Umbilical cord (tissue), 2 donors: ENCODE results near the gene GFOD1. TPM values are rescaled to one million over a fixed set of nuclear protein-coding genes. Genes with fewer than 3 reads are reported as not detected.
"Not testable (repeated sequence)": the region's sequence is repeated elsewhere in the genome, so short reads cannot be mapped to it uniquely, and the experiment has no call there.

Experiments used
- DNase-seq: peaks from one replicate; pipeline ENCODE4 v3.0.0-alpha.2; 2015; ENCODE audit warnings: low spot score
- total RNA-seq: library from RNA; depleted of rRNA; stranded (reverse); fragments of >200 nt; gene quantifications from one replicate; pipeline ENCODE4 v1.2.3, GENCODE V29; 2014; ENCODE audit warnings: low replicate concordance; ENCODE audit not compliant: insufficient read depth

GFOD1 gene
- total RNA-seq, 1 donor from 2014 or later: 5.5 TPM

DNA sequence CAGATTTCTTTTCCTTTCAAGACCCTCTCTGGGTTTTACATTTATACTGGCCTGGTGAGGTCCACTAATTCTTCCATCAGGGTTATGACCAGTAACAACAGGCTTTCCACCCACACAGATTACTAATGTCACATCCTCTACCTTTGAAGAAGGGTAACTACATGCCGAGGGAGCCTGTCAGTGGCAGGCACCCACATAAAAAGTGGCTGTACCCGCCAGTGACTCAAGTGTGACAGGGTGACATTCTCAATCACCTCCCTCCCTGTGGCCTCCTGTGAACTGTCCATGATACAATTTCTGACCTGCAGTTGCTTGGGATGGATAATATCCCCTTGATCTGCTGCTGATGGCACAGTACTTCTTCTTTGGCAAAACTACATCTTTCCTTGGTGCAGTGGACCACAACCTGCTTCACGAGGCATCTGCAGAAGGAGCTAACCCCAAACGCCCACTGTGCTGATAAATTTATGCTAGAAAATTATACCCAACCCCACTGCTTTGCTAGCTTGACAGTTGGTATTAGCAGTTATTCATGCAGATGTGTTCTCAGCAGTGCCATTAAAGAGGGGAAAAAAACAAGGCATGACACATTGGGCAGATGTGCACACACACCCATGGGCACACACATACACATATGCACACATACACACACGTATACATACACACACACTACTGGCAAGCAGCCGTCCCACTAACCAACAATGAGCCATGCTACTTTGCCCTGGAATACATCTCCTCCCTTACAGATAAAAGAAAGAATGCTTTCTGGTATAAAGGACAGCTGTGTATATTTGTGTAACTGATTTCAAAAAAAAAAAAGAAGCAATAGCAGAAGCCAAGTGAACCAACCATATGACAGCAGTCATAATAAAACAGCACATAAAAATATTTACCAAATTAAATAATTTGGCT is 20.8 kb downstream of the GFOD1 start:
- DNase-seq: no peak

DNA sequence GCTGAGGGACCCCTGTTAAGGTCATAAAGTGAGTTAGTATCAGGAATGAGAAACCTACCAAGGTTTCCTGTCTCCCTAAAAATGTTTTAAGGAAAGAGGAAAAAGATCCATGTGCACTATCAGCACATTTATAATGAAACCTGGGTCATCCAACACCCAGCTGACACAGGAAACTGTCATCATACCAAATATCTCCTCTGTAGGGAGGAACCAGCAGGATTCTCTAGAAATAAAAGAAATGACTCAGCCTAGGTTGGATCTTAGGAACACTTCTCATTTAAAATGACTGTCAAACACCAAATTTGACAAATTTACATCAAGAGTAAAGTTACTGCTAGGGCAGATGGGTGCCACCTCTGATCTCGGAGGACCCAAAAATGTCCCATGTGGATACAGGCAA is 21.7 kb downstream of the GFOD1 start:
- DNase-seq: no peak

DNA sequence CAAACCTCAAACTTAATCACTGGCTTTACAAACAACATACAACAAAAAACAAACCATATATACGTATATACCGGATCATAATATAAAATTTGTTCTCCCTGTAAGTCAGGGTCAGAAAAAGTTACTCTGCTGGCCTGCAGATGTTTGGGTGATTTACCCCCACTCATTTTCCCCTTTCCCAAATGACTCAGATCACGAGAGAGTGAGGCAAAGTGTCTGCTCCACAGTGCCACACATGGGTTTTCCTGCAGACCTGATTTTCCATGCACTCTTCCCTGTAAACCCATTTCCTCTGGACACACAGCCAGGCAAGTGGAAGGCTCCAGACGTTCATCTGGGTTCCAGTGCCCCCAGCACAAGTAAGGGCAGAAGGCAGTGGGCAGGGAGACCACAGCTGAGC is 23.5 kb downstream of the GFOD1 start:
- DNase-seq: no peak

DNA sequence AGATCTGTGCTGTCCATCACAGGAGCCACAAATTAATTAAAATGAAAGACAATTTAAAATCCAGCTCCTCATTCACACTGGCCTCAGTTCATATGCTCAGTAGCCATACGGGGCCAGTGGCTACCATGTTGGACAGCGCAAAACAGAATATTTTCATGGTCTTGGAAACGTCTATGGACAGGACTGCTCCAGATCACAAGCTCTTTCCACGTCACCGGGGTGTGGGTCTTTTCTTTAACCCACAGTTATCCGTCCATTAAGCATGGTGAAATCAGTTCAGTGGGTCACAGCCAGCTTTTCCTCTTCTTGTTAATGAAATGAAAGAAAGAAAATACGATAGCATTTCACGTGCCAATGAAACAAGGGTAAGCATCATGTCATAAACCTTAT is 24.1 kb downstream of the GFOD1 start:
- no peak for DNase-seq

DNA sequence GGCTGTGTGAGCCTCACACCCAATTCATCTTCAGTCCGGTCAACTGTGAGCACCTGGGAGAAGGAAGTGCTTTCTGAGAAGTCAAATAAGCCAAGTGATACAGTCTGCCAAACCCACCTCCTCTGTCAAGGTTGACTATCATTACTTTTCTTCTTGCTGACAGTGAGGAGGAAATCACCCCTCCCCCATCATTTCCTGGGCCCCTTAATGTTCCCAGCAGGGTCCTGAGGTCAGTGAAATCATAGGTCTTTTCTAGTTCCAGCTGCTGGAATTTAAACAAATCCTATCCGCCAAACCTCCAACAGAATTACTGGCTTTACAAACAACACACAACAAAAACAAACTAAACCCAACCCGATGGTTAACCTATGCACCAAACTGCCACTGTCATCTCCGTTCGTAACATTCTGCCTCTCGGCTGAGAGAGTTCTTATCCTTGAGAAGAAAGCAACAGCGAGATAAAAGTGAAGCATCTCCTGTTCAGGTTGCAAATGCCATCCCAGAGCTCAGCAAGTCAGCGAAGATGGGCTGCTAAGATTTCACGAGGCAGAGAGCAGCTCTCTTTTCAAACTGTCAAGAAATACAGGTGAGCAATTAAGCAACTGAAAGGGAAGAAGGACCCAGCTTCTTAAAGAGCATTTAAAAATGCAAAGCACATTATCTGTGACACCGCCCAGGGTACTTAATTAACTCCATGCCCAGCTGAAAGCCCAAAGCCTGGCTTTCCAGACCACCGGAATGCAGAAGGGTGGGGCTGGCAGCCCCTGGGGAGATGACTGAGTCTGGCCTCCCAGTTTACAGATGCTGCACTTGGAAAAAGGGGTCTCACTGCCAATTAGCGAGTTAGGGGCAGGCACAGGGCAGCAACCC is 24.7 kb downstream of the GFOD1 start:
- no peak for DNase-seq

DNA sequence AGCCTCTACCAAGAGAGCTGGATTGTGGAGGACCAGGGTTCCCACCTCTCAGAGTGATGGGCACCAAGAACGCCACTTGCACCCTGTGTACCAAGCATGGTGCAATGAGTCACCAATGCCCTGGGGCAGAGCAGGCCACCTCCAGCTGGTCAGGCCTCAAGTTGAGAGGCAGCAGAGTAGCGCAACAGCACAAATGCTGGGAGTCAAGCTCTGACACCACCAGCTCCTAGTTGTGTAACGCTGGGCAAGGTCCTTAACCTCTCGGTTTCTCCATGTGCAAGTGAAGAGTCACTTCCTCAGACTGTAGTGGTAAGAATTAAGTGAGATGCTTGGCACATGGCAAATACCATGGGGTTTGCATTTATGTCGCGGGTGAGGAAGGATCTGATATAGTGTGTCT is 25.6 kb downstream of the GFOD1 start:
- DNase-seq: no peak

DNA sequence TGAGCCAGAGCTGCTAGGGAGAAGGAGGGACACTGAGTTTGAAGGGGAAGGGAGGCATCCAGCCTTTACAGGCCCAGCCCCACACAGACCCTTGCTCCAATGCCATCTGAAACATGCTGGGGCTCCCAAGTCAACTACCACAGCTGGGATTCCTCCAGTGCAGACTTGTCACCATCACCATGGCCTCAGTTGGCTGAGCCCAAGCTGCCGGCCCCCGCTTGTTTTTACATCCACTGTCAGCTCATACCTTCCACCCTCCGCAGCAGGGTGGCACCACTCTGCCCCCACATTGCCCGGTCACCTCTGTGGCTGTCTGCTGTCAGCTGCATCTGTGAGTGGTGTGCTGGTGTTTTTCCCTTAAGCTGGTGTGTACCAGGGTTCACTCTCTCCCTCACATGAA is 26.1 kb downstream of the GFOD1 start:
- no peak for DNase-seq

DNA sequence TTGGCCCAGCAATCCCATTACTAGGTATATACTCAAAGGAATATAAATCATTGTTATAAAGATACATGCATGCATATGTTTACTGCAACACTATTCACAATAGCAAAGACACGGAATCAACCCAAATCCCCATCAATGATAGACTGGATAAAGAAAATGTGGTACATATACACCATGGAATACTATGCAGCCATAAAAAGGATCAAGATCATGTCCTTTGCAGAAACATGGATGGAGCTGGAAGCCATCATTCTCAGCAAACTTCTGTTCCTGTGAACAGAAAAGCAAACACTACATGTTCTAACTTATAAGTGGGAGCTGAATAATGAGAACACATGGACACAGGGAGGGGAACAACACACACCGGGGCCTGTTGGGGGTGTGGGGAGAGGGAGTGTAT is 27.1 kb downstream of the GFOD1 start:
- DNase-seq: not testable (repeated sequence)

DNA sequence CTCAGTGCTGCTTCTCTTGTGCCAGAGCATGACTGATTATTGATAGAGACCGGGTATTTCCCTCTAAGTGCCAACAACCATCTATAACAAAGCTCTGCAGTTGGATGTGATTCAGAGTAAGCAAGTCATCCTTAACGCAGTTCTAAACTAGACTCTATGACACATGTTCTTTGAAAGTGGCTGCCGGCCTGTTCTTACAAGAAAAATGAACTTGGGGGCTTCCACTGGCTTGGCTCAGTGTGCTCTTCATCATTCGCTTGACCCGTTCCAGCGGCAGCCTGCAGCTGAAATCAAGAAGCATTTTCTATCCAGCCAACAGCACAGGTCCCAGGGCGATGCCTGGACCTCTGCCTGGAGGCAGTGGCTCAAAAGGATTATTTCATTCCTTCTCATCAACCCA is 29.8 kb downstream of the GFOD1 start:
- DNase-seq: no peak

DNA sequence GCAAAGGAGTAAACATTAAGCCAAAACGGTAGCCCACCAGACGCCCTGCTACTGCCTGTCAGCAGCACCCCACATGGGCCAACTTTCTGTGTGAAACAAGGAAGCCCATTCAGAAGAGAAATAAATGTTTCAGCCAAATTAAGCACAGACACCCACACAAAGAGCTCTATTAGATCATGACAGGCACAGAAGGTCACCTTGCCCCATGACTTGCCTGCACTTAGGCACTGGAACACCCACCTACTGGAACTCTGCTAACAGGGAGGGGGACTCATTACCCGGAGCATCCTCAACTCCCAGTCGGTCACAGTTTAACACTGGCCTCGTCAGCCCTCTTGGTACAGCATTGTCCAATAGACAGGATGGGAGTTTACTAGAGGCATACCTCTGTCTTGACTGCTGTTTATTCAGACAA is 31.8 kb downstream of the GFOD1 start:
- no peak for DNase-seq

DNA sequence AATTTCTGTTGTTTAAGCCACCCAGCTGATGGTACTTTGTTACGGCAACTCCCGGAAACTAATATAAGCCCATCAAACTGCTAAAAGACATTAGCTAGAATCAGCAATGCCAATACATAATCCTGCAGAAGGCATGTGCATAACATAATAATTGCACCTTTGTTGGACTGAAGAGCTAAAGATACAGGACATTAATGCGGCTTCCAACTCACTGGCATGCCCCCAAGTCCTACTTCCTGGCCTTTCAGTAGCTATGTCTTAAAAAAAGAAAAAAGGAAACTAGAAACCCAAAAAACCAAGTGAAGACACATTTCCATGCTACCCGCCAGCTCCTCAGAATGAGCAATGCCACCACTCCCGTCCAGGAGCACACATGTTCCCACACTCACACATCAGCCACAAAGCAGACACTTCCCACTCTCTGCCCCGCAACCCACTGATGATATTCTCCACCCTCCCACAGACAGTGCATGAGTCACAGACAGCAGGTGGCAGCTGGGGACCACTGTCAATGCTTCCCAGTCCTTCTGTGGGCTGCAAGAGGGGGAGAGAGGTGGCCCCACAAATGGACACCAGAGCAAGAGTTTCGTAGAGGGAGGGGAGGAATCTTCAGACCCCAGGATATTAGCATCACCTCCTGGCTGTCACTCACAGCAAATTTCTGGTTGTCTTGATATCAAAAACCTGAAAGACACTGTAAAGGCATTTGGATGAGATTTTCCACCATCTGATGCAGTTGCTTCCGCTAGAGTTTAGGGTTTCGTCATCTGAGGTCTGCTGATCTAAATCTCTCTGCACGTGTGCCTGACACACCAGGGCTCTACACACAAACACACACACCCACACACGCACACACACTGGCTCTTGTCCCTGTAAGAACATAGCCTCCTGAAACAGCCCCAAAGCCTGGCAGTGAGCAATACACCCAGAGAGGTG is 32.8 kb downstream of the GFOD1 start:
- no peak for DNase-seq

DNA sequence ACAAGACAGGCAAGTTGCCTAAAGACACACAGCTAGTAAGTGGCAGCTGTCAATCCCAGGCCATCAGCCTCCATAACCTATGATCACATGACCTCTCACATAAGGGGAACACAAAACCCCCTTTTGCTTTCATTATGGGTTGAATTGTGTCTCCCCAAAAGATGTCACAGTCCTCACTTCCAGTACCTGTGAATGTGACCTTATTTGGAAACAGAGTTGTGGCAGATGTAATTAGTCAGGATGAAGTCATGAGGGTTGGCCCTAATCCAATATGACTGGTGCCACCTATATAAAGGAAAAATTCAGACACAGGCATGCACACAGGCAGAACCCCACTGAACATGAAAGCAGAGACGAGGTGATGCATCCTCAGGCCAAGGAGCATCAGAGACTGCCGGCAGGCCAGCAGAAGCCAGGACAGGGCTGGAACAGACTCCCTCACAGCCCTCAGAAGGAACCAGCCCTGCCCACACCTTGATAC is 33.6 kb downstream of the GFOD1 start:
- DNase-seq: no peak

DNA sequence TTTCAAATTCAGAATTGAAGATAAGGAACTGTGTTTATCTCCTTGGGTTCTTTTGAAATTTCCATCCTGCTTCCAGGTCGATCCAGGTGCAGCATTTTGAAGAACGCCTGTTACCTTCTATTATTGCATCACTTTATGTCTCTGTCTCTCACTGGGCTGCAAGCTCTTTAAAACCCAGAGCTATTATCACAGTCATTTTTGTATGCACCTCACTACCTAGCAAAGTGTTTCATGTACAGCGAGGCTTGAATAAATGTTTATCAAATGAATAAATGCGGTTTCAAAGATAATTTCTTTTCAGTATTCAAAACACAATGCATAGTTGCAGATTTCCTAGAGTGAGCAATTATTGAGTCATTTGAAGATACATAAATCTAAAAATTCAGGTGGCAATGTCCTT is 34.2 kb downstream of the GFOD1 start:
- no peak for DNase-seq

DNA sequence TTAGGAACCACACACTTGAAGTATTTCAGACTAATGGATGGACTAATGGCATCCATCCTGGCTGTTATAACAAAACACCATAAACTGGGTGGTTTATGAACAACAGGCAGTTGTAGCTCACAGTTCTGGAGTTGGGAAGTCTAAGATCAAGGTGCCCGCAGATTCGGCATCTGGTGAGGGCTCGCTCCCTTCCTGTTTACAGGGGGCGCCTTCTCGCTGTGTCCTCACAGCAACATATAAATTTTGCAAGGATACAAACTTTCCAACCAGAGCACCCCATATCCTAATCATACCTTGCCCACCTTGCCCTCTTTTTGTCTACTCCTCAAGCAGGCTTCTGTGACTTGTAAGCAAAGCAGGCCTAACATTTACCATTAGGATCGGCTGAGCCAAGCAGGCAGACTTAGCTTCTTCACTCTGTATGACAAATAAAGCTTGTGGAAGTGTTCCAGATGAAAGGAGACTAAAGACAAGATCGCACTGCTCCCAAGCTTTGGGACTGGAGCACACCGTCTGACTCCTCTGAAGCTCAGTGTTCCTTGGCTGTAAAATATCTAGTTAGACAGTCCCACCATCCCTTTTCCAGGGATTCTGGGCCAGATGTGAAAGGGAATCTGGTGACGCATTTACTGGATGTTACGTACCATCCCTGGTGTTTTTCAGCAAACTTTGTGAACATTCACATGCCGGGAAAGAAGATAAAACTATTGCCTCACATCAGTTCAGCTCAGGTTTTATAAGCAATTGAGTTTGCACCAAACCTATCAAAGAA is 34.9 kb downstream of the GFOD1 start:
- peak; percentile 56 for DNase-seq

DNA sequence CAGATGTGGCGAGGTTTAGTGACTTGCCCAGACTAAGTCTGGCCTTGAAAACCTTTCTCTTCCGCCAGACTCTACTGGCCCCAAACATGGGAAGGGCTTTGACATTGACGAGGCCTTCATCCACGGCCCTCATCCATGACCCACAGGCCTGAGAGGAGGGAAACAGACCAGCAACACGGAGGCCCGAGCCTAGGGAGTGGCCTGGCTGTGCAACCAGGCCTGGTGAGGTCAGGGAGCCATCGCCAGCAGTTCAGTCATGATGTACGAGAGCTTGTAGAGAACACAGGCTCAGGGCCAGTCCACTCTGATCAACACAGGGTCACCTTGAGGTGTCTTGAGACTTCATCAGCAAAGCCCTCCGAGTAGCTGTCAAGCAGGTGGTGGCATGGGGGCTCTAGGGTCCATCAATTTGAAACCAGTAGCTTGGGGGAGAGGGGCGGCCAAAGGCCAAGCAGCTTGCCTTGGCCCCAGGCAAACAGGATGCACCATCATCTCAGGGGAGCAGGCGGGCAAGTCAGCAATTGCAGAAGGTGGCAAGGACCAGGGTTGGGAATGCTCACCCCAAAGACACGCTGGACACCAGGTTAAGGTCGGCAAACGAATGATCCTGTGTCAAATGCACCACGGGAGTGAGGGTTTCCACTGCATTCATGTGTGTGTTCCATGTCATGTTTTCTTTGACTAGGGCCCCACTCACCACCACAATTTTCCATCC is 36.1 kb downstream of the GFOD1 start:
- DNase-seq: no peak

DNA sequence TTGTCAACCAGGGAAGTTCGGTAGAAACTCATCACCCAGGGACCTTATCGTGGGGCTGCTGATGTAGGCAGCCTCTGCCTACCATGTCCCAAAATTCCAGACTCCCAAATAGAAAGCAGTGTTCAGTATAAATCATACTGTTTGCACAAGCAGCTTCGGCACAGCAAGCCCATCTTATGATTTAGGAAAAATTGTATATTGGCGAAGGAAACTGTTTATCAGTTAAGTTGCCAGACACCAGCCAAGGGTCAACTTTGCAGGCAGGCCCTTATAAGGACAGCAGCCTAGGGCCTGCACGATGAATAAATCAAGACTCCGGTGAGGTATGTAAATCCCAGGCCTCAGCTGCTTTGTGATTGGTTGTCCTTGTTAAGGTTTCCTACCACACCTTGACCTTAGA is 36.8 kb downstream of the GFOD1 start:
- no peak for DNase-seq

DNA sequence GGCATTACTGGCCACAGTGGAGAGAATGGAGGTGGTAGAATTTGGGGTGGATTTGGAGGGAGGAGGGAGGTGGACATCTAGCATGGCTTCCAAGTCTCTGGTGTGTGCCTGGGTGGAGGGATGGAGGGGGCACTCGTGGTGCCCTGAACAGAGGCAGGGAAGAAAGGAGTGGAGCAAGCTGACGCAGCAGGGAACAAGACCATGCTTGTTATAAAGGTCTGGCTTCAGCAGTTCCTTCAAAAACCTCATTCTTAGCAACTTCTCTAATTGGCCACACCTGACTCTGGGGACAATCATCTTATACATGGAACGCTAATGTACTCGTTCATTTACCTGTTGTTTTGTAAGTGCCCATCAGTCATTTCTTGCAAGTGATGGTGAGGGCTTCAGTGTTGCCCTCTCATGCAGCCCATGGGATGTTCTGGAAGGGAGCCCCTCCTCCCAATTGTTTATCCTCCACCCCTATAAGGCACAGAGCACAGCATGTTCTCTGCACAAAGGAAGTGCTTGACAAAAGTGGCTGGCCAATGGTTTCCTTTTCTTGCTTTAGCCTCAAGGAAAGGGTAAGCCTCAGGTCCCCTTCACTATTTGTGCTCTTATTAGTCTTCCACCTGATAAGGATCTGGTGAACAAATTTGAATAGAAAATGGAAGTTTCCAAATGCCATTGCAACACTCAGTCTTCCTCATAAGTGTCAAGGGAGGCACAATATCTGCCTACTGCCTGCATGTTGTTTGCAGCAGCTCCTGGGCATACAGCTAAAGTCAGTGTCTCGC is 39.3 kb downstream of the GFOD1 start:
- DNase-seq: no peak

DNA sequence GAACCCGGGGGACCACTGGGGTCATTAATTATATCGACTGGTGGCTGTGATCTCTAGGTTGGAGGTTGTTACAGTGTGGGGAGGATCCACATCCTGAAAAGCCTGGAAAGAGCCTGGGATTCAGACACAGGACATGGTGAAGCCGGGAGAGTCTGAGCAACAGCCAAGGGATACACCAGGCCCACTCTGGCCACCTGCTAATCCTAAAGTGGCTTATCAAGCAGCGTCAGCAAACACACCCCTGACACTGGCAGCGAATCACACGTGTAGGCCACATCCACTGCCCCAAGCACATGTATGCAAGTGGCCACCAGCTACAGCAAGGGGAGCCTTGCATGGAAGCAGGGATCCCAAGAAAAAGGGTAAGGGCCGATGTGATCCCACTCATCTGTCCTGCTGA is 41.0 kb downstream of the GFOD1 start:
- no peak for DNase-seq

DNA sequence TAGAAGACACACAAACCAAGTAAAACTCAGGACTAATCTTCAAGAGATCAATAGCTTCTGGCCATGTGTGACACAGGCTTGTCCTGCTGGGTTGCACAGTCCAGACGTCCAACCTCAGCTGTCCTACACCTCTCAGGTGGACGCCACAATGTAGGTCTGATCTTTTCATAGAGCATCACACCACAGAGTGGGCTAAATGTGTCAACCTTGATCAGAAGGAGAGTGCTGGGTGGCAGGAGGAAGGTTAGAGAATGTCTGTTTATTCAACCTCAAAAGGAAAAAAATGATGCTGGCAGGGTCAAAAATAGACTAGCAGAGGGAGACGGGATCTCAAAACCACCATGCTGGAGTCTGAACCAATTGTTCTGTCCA is 41.7 kb downstream of the GFOD1 start:
- DNase-seq: no peak
